ENCODE measurements around the gene CALML6. TPM values are rescaled to one million over a fixed set of nuclear protein-coding genes. Genes with fewer than 3 reads are reported as not detected.

Gene CALML6
- total RNA-seq, 2 experiments from 2014 or later: 0.21 to 0.42 TPM

GRCh38 chr1:1956586-1957532 is 41.8 kb downstream of the CALML6 start:
- Mint-ChIP-seq H3K4me1 (ENCODE audit: low read depth) (peaks cover 1% of the 10 kb centered on the region), H3K9me3 (ENCODE audit: insufficient read depth) (peaks cover 4% of the 10 kb centered on the region), H3K27me3 (ENCODE audit: low read depth) (peaks cover 5% of the 10 kb centered on the region), H3K27ac (no peak overlapping the region), H3K36me3 (ENCODE audit: low read depth) (no peaks in the 10 kb centered on the region), H3K4me3 (no peak overlapping the region)
- ChIA-PET POLR2A (no interaction called here), CTCF (no interaction called here)
- DNase-seq (no peak), ATAC-seq (no peak)

DNA sequence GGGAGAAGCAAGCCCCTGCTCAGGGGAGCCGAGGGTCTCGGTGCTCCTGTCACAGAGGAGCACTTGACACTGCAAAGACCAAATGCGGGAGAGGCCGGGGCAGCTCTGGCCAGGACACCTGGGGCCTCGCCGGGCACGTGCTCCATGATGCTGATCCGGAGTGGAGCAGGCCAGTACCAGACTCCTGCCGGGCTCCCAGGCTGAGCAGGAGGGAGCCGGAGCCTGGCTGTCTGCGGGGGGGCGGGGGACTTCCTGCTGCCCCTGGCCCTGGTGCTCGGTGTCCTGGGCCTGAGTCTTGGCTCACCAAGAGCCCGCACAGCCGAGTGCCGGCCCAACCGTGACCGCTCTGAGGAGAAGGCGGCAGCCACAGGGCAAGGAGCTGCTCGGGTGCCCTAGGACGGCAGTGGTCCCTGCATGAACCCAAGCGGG is 42.5 kb downstream of the CALML6 start:
- peaks cover 4% of the 10 kb centered on the region for H3K9me3 Mint-ChIP-seq (ENCODE audit: insufficient read depth)
- ATAC-seq: no peak
- CTCF ChIA-PET: interaction anchor here (6.1 kb wide), 1 partner anchor 88 kb away, joined by 100 read pairs; no protein-coding TSS in a partner anchor
- H3K36me3 Mint-ChIP-seq (ENCODE audit: low read depth): no peaks in the 10 kb centered on the region
- no peak overlapping the region for H3K4me3 Mint-ChIP-seq
- H3K4me1 Mint-ChIP-seq (ENCODE audit: low read depth): peaks cover 1% of the 10 kb centered on the region
- POLR2A ChIA-PET: no interaction called here
- DNase-seq: no peak
- H3K27me3 Mint-ChIP-seq (ENCODE audit: low read depth): peaks cover 5% of the 10 kb centered on the region
- H3K27ac Mint-ChIP-seq: no peak overlapping the region

DNA sequence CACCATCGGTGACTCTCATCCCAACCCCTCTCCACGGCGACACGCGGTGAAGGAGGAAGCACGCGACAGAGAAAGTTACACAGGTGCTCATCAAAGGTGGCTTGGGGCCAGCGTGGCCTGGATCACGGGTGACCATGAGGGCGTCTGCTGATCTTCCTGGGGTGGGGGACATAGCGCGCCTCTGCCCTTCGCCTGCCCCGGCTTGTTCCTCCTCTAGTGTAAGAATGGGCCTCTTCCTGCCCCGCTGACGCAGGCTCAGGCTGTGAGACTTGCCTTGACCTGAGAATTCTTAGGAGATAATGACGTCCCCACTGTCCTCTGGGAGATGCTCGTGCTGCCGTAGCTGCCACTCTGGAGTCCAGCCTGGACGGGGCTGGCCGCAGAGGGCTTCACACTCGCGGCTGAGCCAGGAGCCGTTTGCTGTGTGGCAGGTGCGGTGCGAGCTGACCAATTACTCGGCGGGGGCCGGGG is 43.0 kb downstream of the CALML6 start:
- ATAC-seq: no peak
- Mint-ChIP-seq H3K36me3 (ENCODE audit: low read depth) (no peaks in the 10 kb centered on the region), H3K4me3 (no peak overlapping the region), H3K27me3 (ENCODE audit: low read depth) (peaks cover 5% of the 10 kb centered on the region), H3K27ac (peak overlapping the region; percentile 33), H3K4me1 (ENCODE audit: low read depth) (peaks cover 1% of the 10 kb centered on the region), H3K9me3 (ENCODE audit: insufficient read depth) (peaks cover 4% of the 10 kb centered on the region)
- CTCF ChIA-PET: interaction anchor here (6.1 kb wide), 1 partner anchor 87 kb away, joined by 100 read pairs; no protein-coding TSS in a partner anchor
- POLR2A ChIA-PET: no interaction called here
- DNase-seq: no peak

DNA sequence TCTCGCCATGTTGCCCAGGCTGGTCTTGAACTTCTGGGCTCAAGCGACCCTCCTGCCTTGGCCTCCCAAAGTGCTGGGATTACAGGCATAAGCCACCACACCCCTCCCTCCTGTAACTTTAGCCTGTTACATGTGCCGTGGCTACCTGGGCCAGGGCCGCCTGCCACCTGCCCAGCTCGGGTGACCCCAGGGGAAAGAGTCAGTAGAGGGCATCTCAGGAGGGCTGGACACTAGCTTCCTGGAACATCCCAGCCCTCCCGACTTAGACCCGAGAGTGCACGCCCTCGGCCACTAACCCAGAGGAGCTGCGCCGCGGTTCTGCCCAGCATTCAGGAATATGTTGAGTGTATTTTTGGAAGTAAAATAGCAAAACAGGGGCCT is 44.4 kb downstream of the CALML6 start:
- Mint-ChIP-seq H3K4me3 (no peak overlapping the region), H3K27ac (no peak overlapping the region), H3K9me3 (ENCODE audit: insufficient read depth) (peaks cover 4% of the 10 kb centered on the region), H3K27me3 (ENCODE audit: low read depth) (peaks cover 5% of the 10 kb centered on the region), H3K36me3 (ENCODE audit: low read depth) (no peaks in the 10 kb centered on the region), H3K4me1 (ENCODE audit: low read depth) (peaks cover 1% of the 10 kb centered on the region)
- ChIA-PET POLR2A (no interaction called here), CTCF (interaction anchor here (1.0 to 6.1 kb wide), 2 partner anchors 50 to 86 kb away, joined by 3 to 100 read pairs; no protein-coding TSS in a partner anchor)
- DNase-seq (no peak), ATAC-seq (no peak)

GRCh38 chr1:1959840-1960479 is 44.9 kb downstream of the CALML6 start:
- Mint-ChIP-seq H3K9me3 (ENCODE audit: insufficient read depth) (peaks cover under 1% of the 10 kb centered on the region), H3K4me3 (no peak overlapping the region), H3K4me1 (ENCODE audit: low read depth) (peaks cover under 1% of the 10 kb centered on the region), H3K27me3 (ENCODE audit: low read depth) (peaks cover 5% of the 10 kb centered on the region), H3K27ac (no peak overlapping the region), H3K36me3 (ENCODE audit: low read depth) (no peaks in the 10 kb centered on the region)
- peak; percentile 82 for DNase-seq
- POLR2A ChIA-PET: no interaction called here
- ATAC-seq: peak; percentile 92
- CTCF ChIA-PET: interaction anchor here (0.7 to 6.1 kb wide), 8 partner anchors 29 to 214 kb away, joined by 3 to 100 read pairs (median 3); no protein-coding TSS in a partner anchor

DNA sequence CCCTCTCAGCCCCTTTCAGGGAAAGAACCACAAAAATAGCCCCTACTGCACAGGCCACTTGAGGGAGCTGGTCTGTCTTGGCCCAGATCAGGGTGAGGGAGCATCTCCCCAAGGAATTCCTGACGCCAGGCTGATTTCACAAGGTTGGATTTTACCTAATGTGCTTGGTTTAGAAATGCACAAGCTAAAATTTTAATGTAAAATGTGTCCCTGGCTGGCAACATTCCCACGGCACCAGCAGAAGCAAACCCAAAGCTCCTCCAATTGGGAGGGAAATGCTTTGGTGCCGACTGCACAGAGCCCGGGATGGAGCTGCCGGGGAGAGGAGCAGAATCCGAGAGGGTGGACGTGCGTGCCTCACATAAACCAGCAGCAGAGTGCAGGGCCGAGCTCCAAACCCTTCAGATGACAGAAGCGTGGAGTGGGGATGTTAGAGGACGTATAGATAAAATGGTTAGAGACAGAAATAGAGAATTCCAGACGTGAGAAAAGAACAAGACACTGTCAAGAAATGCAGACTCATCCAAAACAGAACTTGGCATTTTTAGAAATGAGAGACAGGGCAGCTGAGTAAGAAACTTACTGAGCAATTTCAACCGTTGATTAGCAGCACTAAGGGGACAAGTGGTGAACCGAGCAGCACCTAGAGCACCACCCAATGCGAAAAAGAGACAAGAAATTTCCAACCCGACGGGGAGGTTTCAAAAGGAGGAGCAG is 45.6 kb downstream of the CALML6 start:
- peaks cover 5% of the 10 kb centered on the region for H3K27me3 Mint-ChIP-seq (ENCODE audit: low read depth)
- POLR2A ChIA-PET: no interaction called here
- no peaks in the 10 kb centered on the region for H3K4me1 Mint-ChIP-seq (ENCODE audit: low read depth)
- no peaks in the 10 kb centered on the region for H3K36me3 Mint-ChIP-seq (ENCODE audit: low read depth)
- H3K27ac Mint-ChIP-seq: no peak overlapping the region
- CTCF ChIA-PET: interaction anchor here (0.7 to 6.1 kb wide), 7 partner anchors 28 to 214 kb away, joined by 3 to 100 read pairs (median 3); no protein-coding TSS in a partner anchor
- H3K9me3 Mint-ChIP-seq (ENCODE audit: insufficient read depth): no peaks in the 10 kb centered on the region
- DNase-seq (no peak), ATAC-seq (no peak)
- no peak overlapping the region for H3K4me3 Mint-ChIP-seq

DNA sequence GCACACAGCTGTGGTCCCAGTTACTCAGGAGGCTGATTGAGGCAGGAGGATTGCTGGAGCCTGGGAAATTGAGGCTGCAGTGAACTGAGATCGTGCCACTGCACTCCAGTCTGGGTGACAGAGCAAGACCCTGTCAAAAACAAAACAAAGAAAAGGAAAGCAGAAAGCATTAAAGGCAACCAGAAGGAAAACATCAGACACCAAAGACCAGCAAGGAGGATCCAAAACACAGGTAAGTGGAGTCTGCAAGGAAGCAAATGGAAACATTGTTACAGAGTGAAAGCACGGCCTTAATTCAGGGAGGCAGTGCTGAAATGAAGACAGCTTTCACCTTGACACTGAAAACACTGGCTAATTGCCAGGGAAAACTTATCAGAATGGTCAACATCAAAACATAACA is 47.7 kb downstream of the CALML6 start:
- Mint-ChIP-seq H3K4me1 (ENCODE audit: low read depth) (no peaks in the 10 kb centered on the region), H3K27ac (no peak overlapping the region), H3K27me3 (ENCODE audit: low read depth) (peaks cover 5% of the 10 kb centered on the region), H3K4me3 (no peak overlapping the region), H3K9me3 (ENCODE audit: insufficient read depth) (no peaks in the 10 kb centered on the region), H3K36me3 (ENCODE audit: low read depth) (no peaks in the 10 kb centered on the region)
- ChIA-PET CTCF (interaction anchor here (6.1 kb wide), 1 partner anchor 82 kb away, joined by 100 read pairs; no protein-coding TSS in a partner anchor), POLR2A (no interaction called here)
- no peak for ATAC-seq
- no peak for DNase-seq

GRCh38 chr1:1963570-1963969 is 48.5 kb downstream of the CALML6 start:
- Mint-ChIP-seq H3K36me3 (ENCODE audit: low read depth) (no peaks in the 10 kb centered on the region), H3K27me3 (ENCODE audit: low read depth) (peaks cover 5% of the 10 kb centered on the region), H3K27ac (no peak overlapping the region), H3K4me3 (no peak overlapping the region), H3K9me3 (ENCODE audit: insufficient read depth) (no peaks in the 10 kb centered on the region), H3K4me1 (ENCODE audit: low read depth) (no peaks in the 10 kb centered on the region)
- ChIA-PET CTCF (interaction anchor here (6.1 kb wide), 1 partner anchor 82 kb away, joined by 100 read pairs; no protein-coding TSS in a partner anchor), POLR2A (no interaction called here)
- no peak for ATAC-seq
- DNase-seq: no peak

GRCh38 chr1:1964811-1965210 is 49.8 kb downstream of the CALML6 start:
- H3K9me3 Mint-ChIP-seq (ENCODE audit: insufficient read depth): no peaks in the 10 kb centered on the region
- H3K36me3 Mint-ChIP-seq (ENCODE audit: low read depth): no peaks in the 10 kb centered on the region
- ChIA-PET POLR2A (no interaction called here), CTCF (no interaction called here)
- ATAC-seq (no peak), DNase-seq (no peak)
- peaks cover 5% of the 10 kb centered on the region for H3K27me3 Mint-ChIP-seq (ENCODE audit: low read depth)
- no peak overlapping the region for H3K27ac Mint-ChIP-seq
- no peak overlapping the region for H3K4me3 Mint-ChIP-seq
- H3K4me1 Mint-ChIP-seq (ENCODE audit: low read depth): no peaks in the 10 kb centered on the region

- Mint-ChIP-seq H3K4me1 (ENCODE audit: low read depth) (no peaks in the 10 kb centered on the region), H3K27ac (no peak overlapping the region), H3K36me3 (ENCODE audit: low read depth) (no peaks in the 10 kb centered on the region), H3K4me3 (no peak overlapping the region), H3K27me3 (ENCODE audit: low read depth) (peaks cover 5% of the 10 kb centered on the region), H3K9me3 (ENCODE audit: insufficient read depth) (no peaks in the 10 kb centered on the region)
- ChIA-PET CTCF (interaction anchor here (1.1 kb wide), 1 partner anchor 79 kb away, joined by 4 read pairs; no protein-coding TSS in a partner anchor), POLR2A (no interaction called here)
- ATAC-seq (no peak), DNase-seq (no peak)
These were observed 50.5 kb downstream of the CALML6 start for GRCh38 chr1:1965546-1965945.

DNA sequence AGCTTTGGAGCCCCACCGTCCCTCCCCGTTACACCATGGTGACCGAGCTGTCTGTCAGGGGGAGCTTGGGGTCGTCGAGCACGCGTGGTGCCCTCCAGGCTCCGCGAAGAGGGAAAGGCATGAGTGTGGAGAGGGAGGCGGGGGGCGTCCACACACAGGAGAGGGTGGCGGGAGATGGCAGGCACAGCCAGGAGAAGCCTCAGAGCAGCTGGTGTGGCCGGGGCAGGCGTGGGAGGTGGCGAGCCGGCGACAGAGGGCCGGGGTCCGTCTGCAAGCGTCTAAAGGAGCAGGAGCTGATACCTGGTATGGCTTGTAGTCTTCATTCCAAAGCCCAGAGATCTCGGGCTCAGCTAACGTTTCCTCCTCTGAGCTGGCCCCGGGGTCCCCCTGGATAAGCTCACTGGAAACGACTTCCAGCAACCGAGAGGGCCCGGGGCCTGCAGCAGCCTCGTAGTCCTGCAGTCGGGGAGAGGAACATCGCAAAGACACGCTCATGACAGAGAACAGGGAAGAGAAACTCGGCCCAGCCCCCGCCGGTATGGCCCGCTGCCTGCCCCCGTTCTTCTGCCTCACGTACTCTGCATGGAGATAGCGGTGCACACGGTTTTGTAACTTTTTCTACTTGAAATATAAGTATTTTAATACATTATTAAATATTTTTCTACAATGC is 51.1 kb downstream of the CALML6 start:
- Mint-ChIP-seq H3K4me3 (no peak overlapping the region), H3K27ac (no peak overlapping the region), H3K36me3 (ENCODE audit: low read depth) (no peaks in the 10 kb centered on the region), H3K9me3 (ENCODE audit: insufficient read depth) (no peaks in the 10 kb centered on the region), H3K4me1 (ENCODE audit: low read depth) (no peaks in the 10 kb centered on the region), H3K27me3 (ENCODE audit: low read depth) (no peaks in the 10 kb centered on the region)
- POLR2A ChIA-PET: interaction anchor here (0.6 kb wide), 1 partner anchor 82 kb away, joined by 3 read pairs; no protein-coding TSS in a partner anchor
- no peak for DNase-seq
- CTCF ChIA-PET: interaction anchor here (1.1 kb wide), 1 partner anchor 78 kb away, joined by 4 read pairs; no protein-coding TSS in a partner anchor
- no peak for ATAC-seq

Measured in activated CD8-positive, alpha-beta T cell treated with anti-CD3 and anti-CD28 coated beads, Interleukin-2, amount 10 ng/mL, durations not matched to agents 7 days and 5 days (primary cell).